NCI-H128 (cell line): ENCODE measurements around the gene LCT.
"Not testable (repeated sequence)": the region's sequence is repeated elsewhere in the genome, so short reads cannot be mapped to it uniquely, and the experiment has no call there.

Experiments used
- DNase-seq: peaks from one replicate; lab custom pipeline; 2025; ENCODE audit not compliant: unreplicated experiment; lab: John Stamatoyannopoulos, UW

LCT gene

DNA sequence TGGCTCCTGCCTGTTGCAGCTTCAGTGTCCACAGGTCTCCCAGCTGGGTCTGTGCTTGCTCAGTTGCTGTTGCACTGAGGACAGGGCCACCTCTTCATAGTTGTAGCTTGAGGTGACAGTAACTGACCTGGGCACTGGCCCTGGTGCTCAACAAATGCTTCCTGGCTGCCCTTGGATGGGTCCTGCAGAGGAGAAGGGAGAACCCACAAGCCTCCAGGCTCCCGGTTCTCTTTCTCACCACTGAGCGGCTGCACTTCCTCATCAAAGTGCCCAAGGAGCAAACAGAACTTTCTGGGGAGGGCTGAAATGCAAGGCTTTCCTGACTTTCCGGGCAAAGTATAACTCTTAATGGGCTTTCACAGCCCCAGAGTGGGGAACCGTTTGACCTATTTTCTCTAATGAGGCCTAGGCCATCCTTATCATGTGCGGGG is 38.7 kb downstream of the LCT start:
- no peak for DNase-seq

DNA sequence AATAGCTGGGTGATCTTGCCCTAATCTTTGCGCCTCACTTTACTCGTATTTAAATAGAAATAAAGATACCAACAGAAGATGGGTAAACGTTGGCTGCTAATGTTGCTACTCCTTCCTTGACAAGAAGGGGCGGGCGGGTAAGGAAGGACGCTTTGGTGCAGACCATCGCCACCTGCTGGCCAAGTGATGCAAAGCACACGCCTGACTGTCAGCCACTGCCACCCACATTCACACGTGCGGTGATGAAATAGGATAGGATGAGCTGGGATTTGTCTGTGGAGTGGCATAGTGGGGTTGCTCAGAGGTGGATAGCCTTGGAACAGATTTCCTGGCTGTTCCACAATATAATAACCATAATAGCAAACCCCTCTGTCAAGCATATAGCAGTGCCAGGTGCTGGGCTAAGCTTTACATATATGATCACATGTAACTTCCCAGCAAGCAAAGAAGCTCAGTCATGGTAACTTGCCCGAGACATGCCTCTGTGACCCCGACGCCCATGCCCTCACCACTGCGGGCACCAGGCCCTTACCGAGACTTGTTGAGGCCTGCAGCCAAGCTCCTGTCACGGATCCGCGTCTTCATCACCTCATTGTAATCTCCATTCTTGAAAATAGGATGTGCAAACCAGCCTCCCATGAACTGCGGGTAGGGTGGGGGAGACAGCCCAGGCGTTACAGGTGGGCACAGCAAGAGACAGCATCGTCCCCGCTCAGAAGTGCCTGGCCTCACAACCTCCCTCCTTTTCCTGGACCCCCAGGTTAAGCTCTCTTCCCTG is 39.3 kb downstream of the LCT start:
- DNase-seq, result no peak

DNA sequence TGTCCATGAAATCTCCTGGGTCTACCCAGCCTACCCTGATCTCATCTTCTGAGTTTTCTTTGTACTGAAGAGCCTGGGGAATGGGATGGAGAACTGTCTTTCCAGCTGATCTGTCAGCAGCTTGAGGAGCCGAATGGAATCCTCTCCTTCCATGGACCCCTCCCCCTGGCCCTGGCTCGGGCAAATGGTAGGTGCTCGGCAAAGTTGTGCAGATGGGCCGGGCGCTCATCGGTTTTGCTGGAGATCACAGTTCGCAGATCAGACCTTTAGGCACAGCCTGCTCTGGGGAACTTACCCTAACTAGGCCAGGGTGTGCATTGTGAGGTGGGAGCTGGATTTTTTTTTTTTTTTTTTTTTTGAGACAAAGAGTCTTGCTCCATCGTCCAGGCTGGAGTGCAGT is 40.4 kb downstream of the LCT start:
- no peak for DNase-seq

DNA sequence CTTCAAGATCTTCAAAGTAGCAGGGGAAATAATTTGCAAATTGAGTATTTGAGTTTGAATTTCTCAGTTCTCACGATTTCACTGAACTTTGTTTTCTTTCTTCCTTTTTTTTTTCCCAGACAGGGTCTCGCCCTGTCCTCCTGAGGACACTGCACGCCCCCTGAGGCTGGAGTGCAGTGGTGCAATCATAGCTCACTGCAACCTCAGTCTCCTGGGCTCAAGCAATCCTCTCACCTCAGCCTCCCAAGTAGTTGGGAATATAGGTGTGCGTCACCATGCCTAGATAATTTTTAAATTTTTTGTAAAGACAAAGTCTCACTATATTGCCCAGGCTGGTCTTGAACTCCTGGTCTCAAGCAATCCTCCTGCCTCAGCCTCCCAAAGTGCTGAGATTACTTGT is 41.3 kb downstream of the LCT start:
- DNase-seq, result not testable (repeated sequence)

DNA sequence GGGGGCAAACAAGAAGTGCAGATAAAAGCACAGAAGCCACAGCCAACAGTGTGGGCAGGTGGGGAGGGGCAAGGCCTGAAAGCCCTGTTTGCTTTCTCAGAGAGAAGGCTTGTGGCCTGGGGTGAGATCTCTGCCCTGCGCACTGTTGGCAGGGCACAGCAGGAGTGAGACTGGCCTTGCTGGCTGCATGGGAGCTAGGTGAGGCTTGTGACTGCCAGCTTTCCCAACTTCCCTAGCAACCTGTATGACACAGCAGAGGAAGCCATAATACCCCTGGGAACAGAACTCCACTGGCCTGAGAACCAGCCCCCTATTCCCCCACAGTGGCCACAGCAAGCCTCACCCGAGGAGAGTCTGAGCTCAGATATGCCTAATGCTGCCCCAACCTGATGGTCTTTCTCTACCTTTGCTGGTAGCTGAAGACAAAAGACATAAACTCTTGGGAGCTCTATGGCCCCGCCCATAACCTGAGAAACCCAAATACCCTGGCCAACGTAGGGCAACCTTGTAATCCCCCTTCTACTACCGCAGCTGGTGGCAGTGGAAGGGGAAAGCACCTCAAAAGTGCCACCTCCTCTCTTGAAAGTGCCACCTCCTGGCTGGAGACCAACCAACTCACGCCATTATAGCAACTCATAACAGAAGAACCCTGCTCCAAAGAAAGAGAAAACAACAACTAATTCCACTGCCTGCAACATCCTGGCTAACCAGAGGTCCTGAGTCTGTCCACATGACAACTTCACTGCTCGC is 44.4 kb downstream of the LCT start:
- no peak for DNase-seq

DNA sequence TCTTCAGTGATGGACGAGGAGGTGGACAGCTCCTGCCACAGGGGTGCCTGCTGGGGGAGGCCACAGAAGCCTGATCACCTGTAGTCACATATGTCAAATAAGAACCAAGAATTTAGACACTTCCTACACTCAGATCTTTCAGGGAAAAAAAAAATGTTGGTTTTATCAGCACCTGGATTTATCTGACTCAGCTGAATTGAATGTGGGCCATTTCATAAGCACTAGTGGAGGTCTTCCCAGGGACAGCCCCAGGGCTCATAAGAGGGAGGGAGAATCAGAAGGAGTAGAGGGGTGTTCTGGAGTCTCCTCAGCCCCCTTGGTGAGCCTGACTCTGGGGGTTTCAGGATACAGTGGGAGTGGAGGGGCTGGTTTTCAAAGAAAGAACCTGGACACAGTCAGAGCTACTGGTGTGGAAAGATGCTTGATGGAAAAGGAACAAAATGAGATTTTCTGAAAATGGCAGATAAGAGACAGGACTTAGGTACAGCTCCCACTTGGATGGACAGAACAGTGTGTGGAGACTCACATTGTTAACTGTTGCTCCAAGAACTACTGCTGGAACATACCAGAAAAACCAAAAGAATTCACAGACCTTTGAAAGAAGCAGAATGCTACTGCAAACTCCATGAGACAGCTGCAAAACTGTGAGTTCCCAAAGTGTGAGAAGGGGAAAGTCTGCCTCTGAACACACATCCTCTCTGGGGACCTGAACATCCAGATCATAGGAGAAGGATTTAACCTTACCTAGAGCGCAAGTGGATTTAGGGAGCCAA is 45.4 kb downstream of the LCT start:
- no peak for DNase-seq

DNA sequence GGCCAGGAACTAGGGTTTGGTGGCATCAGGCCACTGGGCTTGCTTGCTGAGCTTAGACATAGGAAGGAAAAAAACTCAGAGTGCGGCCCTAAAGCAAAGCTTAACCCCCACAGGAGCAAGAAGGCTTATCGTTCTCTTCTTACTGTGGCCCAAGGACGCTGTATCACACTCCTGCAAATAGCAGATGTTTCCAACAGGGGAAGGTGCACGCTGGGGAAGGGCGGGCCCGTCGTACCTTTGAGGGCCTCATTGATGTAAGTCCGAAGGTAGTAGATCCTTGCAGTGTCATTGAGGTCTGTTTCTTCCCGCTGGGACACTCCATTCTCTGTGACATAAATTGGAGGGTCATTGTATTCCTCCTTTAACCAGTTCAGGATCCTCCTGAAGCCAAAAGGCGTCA is 46.6 kb downstream of the LCT start:
- no peak for DNase-seq

DNA sequence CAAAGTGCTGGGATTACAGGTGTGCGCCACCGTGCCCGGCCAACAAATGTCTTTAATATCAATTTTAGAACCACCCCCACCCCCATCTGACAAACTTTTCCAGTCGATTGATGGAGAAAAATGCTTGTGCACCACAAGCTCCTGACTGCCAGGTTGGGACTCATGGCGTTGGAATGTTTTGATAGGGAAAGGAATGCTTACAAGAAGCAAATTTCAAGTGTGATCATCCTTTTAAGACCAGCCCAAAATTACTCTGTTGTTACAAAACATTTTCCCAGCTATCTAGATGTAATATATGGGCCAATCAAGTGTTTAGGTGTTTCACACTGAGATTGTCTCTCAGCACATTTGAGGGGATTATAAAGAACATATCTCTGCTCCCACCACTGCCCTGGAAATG is 50.2 kb downstream of the LCT start:
- no peak for DNase-seq

DNA sequence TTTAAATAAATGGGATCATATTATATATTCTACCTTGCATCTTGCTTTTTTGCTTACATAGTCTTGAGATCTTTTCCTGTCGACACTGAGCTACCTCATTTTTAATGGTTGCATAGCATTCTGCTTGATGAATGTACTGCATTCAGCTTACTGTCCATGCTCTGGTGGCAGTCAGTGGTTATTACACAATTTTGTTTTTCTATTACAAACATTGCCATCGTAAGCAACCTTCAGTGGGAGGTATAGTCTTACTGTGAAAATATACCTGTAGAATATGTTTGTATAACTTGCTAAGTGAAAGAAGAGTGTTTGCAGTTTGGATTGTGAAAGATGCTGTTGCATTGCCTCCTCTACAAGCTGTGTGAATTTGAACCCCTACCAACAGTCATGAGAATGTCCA is 52.0 kb downstream of the LCT start:
- DNase-seq, result no peak

DNA sequence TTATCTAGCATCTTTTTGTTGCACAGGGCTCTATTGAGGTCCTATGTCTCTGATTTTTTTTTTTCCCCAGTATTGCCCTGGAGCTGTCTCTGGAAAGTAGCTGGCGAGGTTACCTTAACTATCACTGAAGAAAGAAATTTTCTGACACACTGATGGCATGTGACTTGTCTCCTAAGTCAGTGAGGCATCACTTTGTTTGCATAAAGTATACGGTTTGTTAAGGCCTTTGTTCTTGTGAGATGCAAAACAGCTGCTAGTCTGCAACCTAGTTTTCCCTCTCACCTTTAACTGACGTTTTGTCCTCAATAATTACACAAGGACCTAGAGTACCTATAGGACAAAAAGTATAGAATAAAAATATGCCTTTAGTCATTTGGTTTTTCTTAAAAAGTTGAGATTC is 53.5 kb downstream of the LCT start:
- DNase-seq, result no peak

DNA sequence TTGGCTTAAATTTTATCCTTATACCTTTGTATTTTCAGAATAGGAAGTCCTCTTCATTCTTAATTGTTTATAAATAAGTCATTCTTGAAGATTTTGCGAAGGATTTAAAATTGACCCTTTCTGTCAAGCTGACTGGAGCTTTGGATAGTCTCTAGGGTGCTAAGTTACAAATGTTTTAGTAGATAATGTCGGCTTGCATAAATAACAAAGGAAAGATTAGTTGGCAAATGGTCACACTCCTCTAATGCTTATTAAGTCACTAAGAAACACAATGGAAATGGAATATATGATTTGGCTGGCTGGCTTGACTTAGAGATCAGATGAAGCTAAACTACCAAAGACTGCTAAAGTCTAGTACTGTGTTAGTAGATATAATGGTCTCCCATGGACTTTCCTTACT is 54.8 kb downstream of the LCT start:
- no peak for DNase-seq

DNA sequence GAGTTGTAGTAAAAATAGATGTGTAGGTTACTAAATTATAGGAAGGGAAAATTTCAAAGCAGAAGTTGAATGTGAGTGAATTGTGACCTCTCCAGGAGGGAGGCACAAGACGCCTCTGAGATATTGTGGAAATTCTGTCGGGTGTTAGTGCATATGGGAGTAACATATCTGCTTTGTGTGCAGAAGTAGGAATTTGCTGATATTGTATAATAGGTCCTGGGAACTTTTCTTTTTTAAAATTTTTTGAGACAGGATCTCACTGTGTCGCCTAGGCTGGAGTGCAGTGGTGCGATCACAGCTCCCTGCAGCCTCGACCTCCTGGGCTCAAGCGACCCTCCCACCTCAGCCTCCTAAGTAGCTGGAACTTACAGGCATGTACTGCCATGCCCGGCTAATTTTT is 60.6 kb downstream of the LCT start:
- DNase-seq, result no peak

DNA sequence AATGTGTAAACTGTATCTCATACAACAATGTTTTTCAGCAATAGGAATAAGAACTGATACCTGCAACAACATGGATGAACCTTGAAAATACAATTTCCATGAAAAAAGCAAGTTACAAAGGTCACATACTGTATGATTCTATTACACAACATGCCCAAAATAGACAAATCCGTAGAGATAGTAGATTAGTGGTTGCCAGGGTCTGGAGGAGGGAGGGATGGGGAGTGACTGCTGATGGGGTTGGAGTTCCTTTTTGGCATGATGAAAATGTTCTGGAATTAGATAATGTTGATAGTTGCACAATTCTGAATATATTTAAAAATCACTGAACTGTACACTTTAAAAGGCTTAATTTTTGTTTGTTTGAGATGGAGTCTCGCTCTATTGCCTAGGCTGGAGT is 61.6 kb downstream of the LCT start:
- DNase-seq, result no peak

DNA sequence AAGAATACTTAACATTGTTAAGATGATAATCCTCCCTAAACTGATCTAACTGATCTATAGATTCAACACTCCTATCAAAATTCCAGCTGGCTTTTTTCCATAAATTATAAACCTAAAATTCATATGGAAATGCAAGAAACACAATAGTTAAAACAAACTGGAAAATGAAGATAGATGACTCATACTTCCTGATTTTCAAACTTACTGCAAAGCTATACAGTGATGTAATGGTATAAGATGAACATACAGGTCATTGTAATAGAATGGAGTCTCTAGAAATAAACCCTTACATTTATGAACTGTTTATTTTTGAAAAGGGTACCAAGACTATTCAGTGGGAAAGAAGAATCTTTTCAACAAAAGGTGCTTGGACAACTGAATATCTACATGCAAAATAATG is 63.1 kb downstream of the LCT start:
- DNase-seq, result no peak

DNA sequence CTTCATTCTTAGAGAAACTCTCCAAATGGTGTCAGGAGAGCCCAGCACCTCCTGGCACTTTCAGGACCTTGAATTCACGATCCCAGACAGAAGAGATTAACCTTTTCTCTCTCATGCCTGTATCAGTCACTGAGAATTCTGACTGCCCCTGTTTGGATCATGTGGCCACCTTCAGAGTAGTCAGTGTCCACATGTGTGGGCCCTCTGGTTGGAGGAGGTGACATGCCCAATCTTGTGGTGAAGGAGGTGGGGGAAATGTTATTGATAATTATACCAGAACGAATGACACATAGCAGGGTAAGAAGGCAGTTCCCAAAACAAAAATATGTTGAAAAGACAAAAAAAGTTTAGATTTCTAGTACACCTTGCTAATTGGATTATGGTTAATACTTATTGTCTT is 63.7 kb downstream of the LCT start:
- DNase-seq, result no peak

DNA sequence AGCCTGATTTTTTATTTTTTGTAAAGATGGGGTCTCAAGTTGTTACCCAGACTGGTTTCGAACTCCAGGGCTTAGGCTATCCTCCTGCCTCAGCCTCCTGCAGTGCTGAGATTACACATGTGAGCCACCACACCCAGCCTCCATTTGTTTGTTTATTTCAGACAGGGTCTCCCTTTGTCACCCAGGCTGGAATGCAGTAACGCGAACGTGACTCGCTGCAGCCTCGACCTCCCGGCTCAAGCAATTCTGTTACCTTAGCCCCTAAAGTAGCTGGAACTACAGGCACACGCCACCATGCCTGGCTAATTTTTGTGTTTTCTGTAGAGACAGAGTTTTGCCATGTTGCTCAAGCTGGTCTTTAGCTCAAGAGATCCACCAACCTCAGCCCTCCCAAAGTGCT is 68.1 kb downstream of the LCT start:
- no peak for DNase-seq

DNA sequence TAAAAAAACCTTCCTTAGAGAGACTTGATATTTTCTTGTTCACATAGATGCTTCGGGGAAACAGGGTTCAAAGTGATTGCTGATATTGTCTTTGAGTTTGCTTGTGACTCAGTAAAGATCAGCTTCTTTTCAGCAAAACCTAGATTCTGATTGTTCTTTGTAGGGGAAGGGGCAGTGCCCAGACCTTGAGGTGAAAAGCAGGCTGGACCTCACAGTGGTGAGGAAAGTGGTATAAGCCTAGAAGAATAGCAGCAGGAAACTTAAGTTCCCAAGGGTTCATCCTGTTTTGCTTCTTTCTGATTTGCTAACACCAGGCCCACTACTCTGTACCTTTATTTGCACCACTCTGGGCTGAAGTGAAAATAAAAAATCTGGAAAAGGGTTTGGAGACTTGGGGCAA is 74.5 kb downstream of the LCT start:
- no peak for DNase-seq

DNA sequence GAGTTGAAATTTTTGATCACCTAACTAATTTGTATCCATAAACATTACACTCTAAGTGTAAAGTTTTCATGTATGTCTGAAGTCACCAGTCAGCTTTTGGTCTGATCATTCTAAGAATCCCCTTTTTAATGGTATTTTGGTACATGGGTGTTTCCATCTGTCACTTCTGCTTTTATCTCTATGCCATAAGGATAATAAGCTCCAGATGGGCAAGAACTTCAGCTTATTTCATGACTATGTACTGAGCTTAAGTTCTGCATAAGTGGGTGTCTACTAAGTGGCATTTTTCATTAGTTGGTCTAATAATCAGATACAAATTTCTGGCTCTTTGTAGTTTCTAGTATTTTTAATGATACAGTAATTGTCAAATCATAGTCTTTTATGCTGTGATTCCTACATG is 75.0 kb downstream of the LCT start:
- DNase-seq, result no peak

DNA sequence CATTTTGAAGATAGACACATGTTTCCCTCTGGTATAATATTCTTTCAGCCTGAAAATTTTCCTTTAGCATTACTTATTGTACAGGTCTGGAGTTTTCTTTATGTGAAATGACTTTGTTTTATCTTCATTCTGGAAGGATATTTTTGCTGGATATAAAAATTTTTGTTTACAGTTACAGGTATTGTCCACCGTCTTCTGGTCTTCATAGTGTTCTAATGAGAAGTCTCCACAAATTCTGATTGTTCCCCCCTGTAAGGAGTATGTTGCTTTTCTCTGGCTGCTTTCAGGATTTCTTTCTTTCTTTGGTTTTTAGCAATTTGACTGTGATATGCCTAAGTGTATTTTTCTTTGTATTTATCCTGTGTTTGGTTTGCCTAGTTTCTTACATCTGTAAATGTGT is 80.3 kb downstream of the LCT start:
- no peak for DNase-seq

DNA sequence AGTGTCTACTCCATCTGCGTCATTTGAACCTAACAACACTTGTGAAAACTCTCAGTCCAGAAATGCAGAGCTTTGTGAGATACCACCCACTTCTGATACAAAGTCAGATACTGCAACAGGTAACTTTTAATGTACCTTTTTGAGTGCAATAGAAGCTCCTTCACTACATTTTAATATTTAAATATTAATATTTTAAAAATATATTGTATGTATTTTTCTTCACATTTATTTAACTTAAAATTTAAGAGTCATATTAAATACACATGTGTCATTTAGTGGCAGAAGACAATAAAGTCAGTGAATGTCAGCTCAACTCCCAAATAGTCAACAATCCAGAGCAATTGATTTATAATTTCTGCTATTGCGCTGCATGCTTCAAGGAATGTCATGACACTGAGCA is 81.4 kb downstream of the LCT start:
- no peak for DNase-seq

DNA sequence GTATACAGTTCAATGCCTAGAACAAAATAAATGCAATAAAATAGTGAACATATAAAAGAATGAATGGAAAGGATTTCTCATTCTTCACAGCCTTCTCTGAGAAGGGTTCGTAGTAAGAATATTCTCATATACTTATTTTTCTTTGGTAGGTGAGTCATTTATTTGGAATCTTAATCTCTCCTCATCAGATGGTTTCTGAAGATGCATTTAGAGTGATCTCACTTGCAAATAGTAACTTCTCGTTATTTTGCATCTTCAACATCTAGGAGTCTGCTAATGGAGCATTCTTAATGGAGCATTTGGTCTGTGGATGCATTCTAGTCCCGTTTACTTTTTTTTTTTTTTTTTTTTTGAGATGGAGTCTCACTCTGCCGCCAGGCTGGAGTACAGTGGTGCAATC is 91.4 kb downstream of the LCT start:
- no peak for DNase-seq

DNA sequence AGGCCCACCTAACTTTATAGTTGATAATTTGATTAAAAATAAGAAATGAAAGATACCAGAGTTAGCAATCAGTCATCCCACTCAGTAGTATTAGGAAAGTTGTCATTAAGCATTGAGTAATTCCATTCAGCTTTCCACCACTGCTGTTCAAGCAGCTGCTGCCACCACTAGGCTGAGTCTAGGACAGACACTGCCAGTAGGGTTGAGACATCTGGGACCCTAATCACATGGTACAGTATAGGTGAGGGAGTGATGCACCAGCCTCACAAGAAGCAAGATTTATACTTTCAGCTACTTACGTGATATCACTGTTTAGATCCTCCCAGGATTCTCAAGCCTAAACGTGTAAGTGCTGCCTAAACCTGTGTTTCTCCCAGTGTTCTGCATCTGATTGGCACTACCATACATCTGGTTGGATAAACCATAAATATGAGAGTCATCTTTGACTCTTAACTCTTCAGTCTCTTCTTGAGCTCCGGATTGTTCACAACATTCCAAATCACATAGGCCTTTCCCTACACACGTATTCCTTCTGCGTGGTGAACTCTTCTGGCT is 92.1 kb downstream of the LCT start:
- DNase-seq, result no peak
